ENCODE results near the gene CAMKMT.
A peak's percentile ranks its signal among the peaks of the same experiment; 100 is the strongest.

Gene CAMKMT

DNA sequence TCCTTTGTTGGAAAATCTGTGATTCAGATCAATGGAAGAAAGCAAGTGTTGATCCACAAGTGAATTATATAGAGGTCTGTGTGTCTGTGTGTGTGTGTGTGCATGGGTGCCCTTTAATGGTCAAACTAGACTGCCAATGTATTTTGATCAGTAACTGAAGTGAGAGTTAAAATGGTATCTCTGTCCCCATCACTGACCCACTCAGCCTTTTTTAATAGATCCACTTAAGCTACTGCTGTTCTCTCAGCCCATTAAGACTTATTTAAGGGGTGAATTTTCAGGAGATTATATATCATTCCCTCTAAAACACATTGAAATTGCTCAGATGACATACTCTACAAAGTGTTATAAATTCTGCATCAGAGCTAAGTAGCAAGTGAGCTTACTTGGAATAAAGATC is 386.0 kb downstream of the CAMKMT start:
- no peak for DNase-seq

GRCh38 chr2:44751754-44752479 is 390.2 kb downstream of the CAMKMT start:
- DNase-seq, result peak; percentile 82

DNA sequence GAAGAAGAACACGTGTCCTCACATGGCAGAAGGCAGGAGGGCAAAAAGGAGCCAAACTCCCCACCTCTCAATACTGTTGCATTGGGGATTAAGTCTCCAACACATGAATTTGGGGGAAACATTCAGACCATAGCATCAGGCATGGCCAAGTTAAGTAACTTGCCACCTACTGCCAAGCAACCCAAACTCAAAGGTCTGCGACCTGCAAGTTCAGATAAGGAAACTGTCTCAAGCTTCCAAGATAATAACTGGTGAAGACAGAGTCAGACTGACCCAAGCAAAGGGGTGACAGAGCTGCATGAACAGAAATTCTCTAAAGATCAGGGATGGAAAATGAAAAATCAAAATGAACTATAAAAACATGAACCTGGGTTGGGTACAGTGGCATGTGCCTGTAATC is 391.0 kb downstream of the CAMKMT start:
- DNase-seq, result no peak

GRCh38 chr2:44753552-44754285 is 392.0 kb downstream of the CAMKMT start:
- DNase-seq, result peak; percentile 99

DNA sequence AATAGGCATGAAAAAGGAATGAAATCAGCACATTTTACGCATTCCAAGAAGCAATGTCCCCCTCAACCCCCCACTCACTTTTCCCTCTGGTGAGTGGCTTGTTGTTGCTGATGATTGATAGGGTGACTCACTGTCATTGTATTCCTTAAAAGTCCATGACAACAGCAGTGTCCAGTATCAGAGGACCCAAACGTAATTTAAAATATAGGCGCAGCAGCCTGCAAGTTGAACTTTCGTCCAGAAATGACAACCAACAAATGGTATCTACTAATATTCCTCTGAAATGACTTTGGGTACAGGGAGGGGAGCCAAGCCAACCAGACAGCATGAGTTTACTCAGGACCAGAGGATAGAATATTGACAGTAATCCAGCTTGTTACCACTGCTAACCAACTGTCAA is 396.8 kb downstream of the CAMKMT start:
- DNase-seq, result no peak

DNA sequence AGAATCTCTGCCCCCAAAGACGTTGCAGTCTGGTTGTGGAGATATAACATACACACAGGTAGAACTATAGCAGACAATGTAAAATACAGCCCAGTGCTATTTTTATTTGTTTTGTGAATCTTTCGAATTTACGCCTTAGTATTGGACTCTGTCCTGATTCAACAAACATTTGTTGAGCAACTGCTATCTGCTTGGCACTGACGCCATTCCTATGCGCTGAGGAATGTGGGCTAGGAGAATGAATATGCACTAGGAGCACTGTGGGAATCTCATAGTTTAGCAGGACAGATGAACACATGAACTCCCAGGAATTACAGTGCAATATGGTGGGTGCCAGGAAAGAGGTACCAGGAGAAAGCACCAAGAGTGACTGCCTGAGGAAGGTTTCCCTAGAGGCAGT is 398.1 kb downstream of the CAMKMT start:
- no peak for DNase-seq

GRCh38 chr2:44763275-44763782 is 401.6 kb downstream of the CAMKMT start:
- DNase-seq, result no peak

- no peak for DNase-seq
Measured at GRCh38 chr2:44766220-44766619, 404.5 kb downstream of the CAMKMT start.

GRCh38 chr2:44766777-44767176 is 405.0 kb downstream of the CAMKMT start:
- no peak for DNase-seq

GRCh38 chr2:44767691-44768090 is 405.9 kb downstream of the CAMKMT start:
- no peak for DNase-seq

- no peak for DNase-seq
Measured at GRCh38 chr2:44768438-44769236, 406.9 kb downstream of the CAMKMT start.

DNA sequence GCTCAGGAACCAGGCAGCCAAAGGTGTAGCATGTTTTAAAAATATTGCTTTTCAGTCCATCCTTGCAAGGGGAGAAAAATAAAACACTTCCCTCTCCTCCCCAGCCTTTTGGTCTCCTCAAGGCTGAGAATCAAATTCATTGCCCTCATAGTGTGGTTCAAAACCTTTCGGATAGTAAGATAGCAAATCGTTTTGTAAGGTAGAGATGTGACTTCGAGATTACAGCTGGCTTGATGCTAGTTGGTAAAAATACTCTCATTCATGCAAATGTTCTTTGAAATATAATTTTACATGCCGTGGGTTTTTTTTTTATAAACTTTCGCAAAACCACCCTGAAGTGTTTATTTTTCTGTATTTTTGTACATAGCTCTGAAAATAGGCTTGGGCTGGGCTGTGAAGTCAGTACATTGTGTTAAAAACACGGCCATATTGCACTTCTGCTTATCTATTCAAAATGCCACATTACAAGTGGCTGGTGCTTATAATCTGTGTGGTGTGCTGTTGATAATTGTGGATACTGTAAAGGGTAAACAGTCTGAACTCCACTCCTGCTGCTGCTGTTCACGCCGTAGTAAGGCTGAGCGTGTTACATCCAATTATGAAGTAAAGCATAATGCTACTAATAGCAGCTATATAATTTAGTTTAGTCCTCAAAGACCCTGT is 407.7 kb downstream of the CAMKMT start:
- DNase-seq, result no peak

GRCh38 chr2:44770221-44771195 is 408.8 kb downstream of the CAMKMT start:
- no peak for DNase-seq

GRCh38 chr2:44771522-44771921 is 409.8 kb downstream of the CAMKMT start:
- DNase-seq, result no peak

DNA sequence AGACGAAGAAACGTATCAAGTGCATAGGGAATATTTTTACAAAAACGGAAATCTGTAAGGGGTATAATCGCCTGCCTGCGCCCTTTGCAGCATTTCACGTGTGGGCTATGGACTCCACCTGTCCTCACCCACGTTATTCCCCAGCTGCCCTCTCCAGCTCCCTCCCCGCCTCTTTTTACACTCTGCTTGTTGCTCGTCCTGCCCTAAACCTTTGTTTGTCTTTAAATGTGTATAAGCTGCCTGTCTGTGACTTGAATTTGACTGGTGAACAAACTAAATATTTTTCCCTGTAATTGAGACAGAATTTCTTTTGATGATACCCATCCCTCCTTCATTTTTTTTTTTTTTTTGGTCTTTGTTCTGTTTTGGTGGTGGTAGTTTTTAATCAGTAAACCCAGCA is 410.4 kb downstream of the CAMKMT start:
- no peak for DNase-seq

DNA sequence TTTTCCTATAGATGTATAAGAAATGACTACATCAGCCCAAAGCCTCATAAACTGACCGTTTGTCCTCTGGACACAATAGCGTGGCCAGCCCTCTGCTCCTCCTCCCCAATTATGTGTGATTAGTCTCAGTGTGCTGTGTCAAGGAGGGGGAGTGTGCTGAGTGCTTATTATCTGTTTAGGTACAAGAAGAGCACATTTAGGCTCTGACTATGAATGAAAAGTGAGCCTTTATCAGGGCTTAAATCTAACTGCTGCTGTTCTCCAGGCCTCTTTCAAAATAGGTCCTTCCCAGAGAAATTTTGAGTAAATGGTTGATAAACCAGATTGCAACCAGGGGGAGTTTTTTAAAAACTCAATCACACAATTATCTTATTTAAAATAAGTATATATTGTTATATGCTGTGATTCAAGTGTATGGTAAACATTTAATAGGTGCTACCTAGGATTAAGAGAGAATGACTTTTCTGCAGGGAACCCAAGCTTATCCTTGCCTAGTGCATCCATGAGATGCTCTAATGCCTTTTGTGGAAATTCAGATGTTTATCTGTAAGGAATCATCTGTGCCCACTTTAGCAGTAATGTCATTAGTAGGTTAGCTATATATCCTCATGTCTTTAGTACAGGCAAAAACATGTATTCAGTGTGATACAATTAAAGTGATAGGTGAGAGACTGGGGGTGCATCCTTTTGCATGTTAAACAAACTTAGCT is 411.1 kb downstream of the CAMKMT start:
- no peak for DNase-seq

DNA sequence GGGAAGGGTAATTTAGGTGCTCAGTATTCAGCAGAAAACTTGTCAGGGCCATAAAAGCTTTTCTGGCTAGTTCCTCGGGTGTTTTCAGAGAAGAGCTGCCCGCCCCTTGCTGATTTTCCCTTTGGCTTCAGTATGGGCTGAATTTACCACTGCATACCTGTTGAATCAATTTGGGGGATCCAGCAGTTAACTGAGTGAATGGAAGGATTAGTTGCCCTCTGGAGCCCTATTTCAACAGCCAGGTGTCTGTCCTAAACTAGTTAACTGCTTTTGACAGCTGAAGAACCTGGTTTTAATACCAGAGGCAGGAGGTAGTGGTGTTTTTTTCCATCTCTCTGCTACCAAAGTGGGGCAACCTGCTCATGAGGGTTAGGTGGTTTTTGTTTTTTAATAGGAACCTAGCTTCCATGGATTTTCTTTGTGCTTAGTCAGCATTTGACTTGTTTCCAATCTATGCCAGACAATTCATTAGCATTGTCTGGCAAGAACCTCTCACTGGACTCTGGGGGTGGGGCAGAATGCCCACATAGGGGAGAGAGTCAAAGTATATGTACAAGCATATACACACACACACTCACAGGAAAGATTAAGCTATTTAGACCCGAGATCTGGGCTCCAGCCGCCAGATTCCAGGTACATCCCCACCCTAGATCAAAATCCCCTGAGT is 413.2 kb downstream of the CAMKMT start:
- no peak for DNase-seq

DNA sequence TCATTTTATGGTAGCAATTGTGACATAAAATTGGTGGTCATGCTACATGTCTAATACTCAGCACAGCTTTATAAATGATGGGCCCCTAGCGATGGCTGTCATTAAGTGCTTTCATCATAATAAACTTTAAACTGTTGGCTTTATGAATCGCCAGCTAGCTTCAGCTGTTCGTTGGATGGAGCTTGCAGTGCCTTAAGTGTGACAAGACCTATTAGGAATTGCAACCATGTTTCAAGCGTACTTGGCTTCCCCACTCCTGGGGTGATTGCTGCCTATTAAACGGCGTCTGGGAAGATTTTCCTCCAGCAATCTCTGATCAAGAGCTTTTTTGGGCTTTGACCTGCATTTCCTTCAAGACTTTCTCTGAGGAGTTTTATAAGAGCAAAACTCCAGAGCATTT is 415.3 kb downstream of the CAMKMT start:
- DNase-seq, result no peak

DNA sequence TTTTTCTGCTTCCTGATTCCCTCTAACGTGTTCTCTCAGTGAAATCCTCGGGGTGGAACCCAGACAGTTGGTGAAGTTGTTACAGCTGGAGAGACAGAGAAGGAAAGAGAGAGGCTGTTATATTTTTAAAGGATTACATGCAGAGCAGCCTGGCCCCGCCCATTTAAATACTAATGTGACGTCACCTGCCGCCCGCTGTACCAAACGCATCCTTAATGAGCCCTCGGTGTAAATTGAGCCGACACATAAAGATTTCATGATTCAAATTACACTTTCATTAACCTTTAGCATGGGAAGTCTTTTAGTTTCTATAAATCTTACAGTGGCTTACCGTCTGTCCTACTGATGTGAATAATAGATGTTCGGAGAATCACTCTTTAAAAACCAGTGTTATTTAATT is 415.8 kb downstream of the CAMKMT start:
- no peak for DNase-seq

- DNase-seq, result no peak
Measured at GRCh38 chr2:44778221-44778654, 416.5 kb downstream of the CAMKMT start.

Data from MV-4-11 (cell line).